Measurements from ENCODE around the gene RNF144A. TPM values are rescaled to one million over a fixed set of nuclear protein-coding genes. Genes with fewer than 3 reads are reported as not detected.
A peak's percentile ranks its signal among the peaks of the same experiment; 100 is the strongest.

Gene RNF144A
- total and polyA plus RNA-seq, 12 donors = 13.0 to 103 (median 42.3) TPM

- peak in 2 of 7 donors; percentile 8 to 31 for DNase-seq
- Histone ChIP-seq H3K27ac (peak overlapping the region in 2 of 5 donors; percentile 36 to 52), H3K4me3 (no peak overlapping the region), H3K9me3 (replicated peaks in 1 of 3) (no peaks in the 10 kb centered on the region), H3K36me3 (replicated peaks in 1 of 2) (no peaks in the 10 kb centered on the region), H3K27me3 (no peaks in the 10 kb centered on the region), H3K4me1 (replicated peaks in 1 of 2) (peaks cover 22 to 51% of the 10 kb centered on the region in 2 donors)
- WGBS, 4 donors = 80 to 98% (median 95%) methylated on average over 2 to 3 of the region's 3 CpGs
- no peak for TF ChIP-seq CTCF (IDR thresholded peaks at IDR 0.05)
- no peak for TF ChIP-seq POLR2A (IDR thresholded peaks at IDR 0.05)
- intact Hi-C loops (cut with DNase I) = no loop called here
Observed at GRCh38 chr2:6959751-6960150, 42.5 kb downstream of the RNF144A start.

- H3K36me3 ChIP-seq (replicated peaks in 1 of 2) = no peaks in the 10 kb centered on the region
- DNase-seq = peak; percentile 44 to 65 (median 51)
- peaks cover 20 to 42% of the 10 kb centered on the region in 2 donors for H3K4me1 ChIP-seq (replicated peaks in 1 of 2)
- intact Hi-C loops (cut with DNase I) = no loop called here
- TF ChIP-seq CTCF (IDR thresholded peaks at IDR 0.05) = no peak
- no peak for TF ChIP-seq POLR2A (IDR thresholded peaks at IDR 0.05)
- H3K27me3 ChIP-seq = no peaks in the 10 kb centered on the region
- WGBS, 4 donors = 26 to 40% (median 33%) methylated on average over 7 to 8 of the region's 8 CpGs
- peak overlapping the region in 4 of 5 donors; percentile 6 to 52 (median 26) for H3K27ac ChIP-seq
- no peaks in the 10 kb centered on the region for H3K9me3 ChIP-seq (replicated peaks in 1 of 3)
- H3K4me3 ChIP-seq = no peak overlapping the region
Observed at GRCh38 chr2:6960659-6961058, 43.4 kb downstream of the RNF144A start.

- DNase-seq = peak in 1 of 7 donors; percentile 39
- TF ChIP-seq CTCF (IDR thresholded peaks at IDR 0.05) = no peak
- Histone ChIP-seq H3K4me3 (no peak overlapping the region), H3K4me1 (replicated peaks in 1 of 2) (peaks cover 10 to 24% of the 10 kb centered on the region in 2 donors), H3K36me3 (replicated peaks in 1 of 2) (no peaks in the 10 kb centered on the region), H3K27ac (no peak overlapping the region), H3K9me3 (replicated peaks in 1 of 3) (no peaks in the 10 kb centered on the region), H3K27me3 (no peaks in the 10 kb centered on the region)
- 71 to 82% (median 78%) methylated on average over 6 of the region's 6 CpGs for WGBS, 4 donors
- intact Hi-C loops (cut with DNase I) = no loop called here
Observed at GRCh38 chr2:6963727-6964126, 46.5 kb downstream of the RNF144A start.

- Histone ChIP-seq H3K27ac (no peak overlapping the region), H3K4me3 (no peak overlapping the region), H3K4me1 (replicated peaks in 1 of 2) (peaks cover 9 to 22% of the 10 kb centered on the region in 2 donors), H3K36me3 (replicated peaks in 1 of 2) (no peaks in the 10 kb centered on the region), H3K27me3 (no peaks in the 10 kb centered on the region), H3K9me3 (replicated peaks in 1 of 3) (no peaks in the 10 kb centered on the region)
- peak in 2 of 7 donors; percentile 12 to 50 for DNase-seq
- 91 to 94% (median 93%) methylated on average over 18 to 19 of the region's 19 CpGs for whole genome bisulfite sequencing, 4 donors
- intact Hi-C loops (cut with DNase I) = no loop called here
- TF ChIP-seq CTCF (IDR thresholded peaks at IDR 0.05) = no peak
- TF ChIP-seq POLR2A (IDR thresholded peaks at IDR 0.05) = no peak
Observed at GRCh38 chr2:6965071-6965795, 48.0 kb downstream of the RNF144A start.
